ENCODE measurements around the gene SLC39A10. TPM values are rescaled to one million over a fixed set of nuclear protein-coding genes. Genes with fewer than 3 reads are reported as not detected.

The SLC39A10 gene
- total and polyA plus RNA-seq, 7 donors, result 0.60 to 15.4 (median 9.6) TPM

- no peaks in the 10 kb centered on the region for H3K27me3 ChIP-seq
- H3K36me3 ChIP-seq, result no peaks in the 10 kb centered on the region
- H3K4me3 ChIP-seq, result peak overlapping the region; percentile 12 to 99 (median 78)
- peaks cover 0 to 32% (median 22%) of the 10 kb centered on the region in 4 donors for H3K4me1 ChIP-seq
- peak overlapping the region; percentile 93 to 100 (median 100) for H3K27ac ChIP-seq
- TF ChIP-seq EP300 (IDR thresholded peaks at IDR 0.05), result no peak
- no peak for TF ChIP-seq POLR2A (IDR thresholded peaks at IDR 0.05)
- TF ChIP-seq POLR2AphosphoS5 (IDR thresholded peaks at IDR 0.05), result peak in 1 of 4 donors; percentile 18
- H3K9me3 ChIP-seq, result no peaks in the 10 kb centered on the region
- no peak for DNase-seq
- 29 to 40% methylated on average over 19 of the region's 19 CpGs for WGBS, 2 donors
- intact Hi-C loops (cut with DNase I), result loop anchor here (5.0 kb wide), 1 partner anchor 159 kb away; no protein-coding TSS in a partner anchor
Observed at GRCh38 chr2:195656161-195656858, 716 bp upstream of the SLC39A10 start.

DNA sequence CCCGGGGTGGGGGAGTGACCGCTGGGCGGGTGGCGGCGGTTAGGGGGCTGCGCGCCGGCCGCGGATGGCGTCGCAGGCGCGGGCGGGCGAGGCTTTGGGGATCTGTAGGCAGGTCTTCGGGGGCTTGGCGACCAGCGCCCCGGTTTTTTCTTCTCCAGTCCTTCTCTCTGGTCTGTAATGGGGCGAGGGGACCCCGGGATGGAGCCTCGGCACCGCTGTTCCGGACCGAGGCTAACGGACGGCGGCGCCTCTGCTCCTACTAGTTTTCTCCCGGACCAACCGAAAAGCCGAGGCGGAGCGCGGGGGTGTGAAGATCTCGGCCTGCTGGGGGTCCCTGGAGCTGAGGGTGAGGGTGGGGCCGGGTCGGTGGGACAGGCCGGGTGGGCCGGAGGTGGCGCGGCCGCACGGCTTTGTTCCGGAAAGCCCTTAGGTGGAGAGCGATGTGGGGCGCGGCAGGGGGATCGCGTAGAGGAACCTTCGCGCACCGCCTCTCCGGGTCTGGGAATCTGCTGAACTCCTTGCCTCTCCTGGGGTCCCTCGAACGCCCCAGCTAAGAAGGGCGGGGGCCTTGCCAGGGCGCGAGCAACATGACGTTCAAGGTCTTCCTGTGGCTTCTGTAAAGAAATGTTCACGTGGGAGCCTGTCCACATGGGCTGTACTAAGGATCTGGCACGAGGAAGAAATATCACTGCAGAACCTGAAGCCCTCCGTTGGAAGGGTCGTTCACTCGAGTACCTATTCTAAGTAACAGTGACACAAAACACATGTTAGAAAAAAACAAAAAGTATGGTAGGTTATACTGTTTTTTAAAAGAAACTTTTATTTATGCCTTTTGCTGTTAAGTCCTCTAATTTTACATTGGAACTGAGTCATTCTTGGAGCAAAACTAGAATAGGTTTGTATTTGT, 861 bp downstream of the SLC39A10 start:
- H3K27me3 ChIP-seq, result no peaks in the 10 kb centered on the region
- H3K36me3 ChIP-seq, result no peaks in the 10 kb centered on the region
- no peak for TF ChIP-seq CTCF (IDR thresholded peaks at IDR 0.05)
- peak; percentile 60 to 77 (median 72) for TF ChIP-seq POLR2AphosphoS5 (IDR thresholded peaks at IDR 0.05)
- TF ChIP-seq EP300 (IDR thresholded peaks at IDR 0.05), result no peak
- peak overlapping the region; percentile 61 to 99 (median 96) for H3K4me3 ChIP-seq
- intact Hi-C loops (cut with DNase I), result loop anchor here (2.0 to 5.0 kb wide), 2 partner anchors 161 to 409 kb away; no protein-coding TSS in a partner anchor
- peak overlapping the region; percentile 93 to 100 (median 100) for H3K27ac ChIP-seq
- peaks cover 0 to 33% (median 24%) of the 10 kb centered on the region in 4 donors for H3K4me1 ChIP-seq
- 0 to 1% methylated on average over 66 of the region's 66 CpGs for WGBS, 2 donors
- H3K9me3 ChIP-seq, result no peaks in the 10 kb centered on the region
- DNase-seq, result peak; percentile 88

DNA sequence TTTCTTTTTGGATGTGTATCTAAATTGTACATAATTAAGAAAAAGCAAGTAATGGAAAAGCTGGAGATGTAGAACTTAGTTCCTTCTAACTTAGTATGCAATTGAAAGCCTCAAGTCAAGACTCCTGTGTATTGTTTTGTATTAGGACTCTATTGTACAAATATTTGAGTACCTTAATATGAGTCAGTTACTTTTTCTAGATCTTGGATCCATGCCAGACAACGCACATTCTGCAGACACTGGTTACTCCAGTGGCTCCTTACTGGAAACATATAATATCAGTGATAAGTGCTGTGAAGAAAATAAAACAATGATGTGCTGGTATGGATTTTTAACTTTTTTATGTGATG, 1.5 kb downstream of the SLC39A10 start:
- H3K4me3 ChIP-seq, result peak overlapping the region; percentile 61 to 99 (median 96)
- TF ChIP-seq CTCF (IDR thresholded peaks at IDR 0.05) (no peak), POLR2AphosphoS5 (IDR thresholded peaks at IDR 0.05) (no peak), EP300 (IDR thresholded peaks at IDR 0.05) (no peak), POLR2A (IDR thresholded peaks at IDR 0.05) (no peak)
- intact Hi-C loops (cut with DNase I), result loop anchor here (2.0 to 5.0 kb wide), 2 partner anchors 161 to 408 kb away; no protein-coding TSS in a partner anchor
- H3K4me1 ChIP-seq, result peaks cover 0 to 37% (median 25%) of the 10 kb centered on the region in 4 donors
- no peaks in the 10 kb centered on the region for H3K9me3 ChIP-seq
- peak overlapping the region; percentile 93 to 100 (median 100) for H3K27ac ChIP-seq
- DNase-seq, result no peak
- 0% methylated on average over 1 of the region's 1 CpG for WGBS, 2 donors
- H3K27me3 ChIP-seq, result no peaks in the 10 kb centered on the region
- no peaks in the 10 kb centered on the region for H3K36me3 ChIP-seq

DNA sequence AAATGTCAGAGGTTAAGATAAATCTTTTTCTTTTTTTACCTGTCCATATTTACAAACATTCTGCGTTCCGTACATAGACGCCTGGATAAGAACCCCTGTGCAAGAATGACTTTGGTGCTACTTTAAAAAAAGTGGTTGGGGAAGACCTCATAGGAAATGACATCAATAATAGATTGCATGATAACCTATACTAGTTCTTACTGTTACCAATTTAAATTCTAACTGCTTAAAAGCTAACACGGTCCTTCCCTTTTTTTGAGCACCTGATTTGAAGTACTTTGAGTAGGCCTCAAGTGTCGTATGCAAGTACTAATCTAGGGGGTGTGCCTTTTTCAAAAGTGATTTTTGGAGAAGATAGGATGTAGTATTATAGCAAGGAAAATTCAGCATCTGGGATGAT, 2.1 kb downstream of the SLC39A10 start:
- peak overlapping the region in 2 of 4 donors; percentile 95 to 99 for H3K4me3 ChIP-seq
- no peak for DNase-seq
- 5 to 24% methylated on average over 5 of the region's 5 CpGs for WGBS, 2 donors
- H3K36me3 ChIP-seq, result no peaks in the 10 kb centered on the region
- intact Hi-C loops (cut with DNase I), result loop anchor here (2.0 to 5.0 kb wide), 2 partner anchors 162 to 408 kb away; no protein-coding TSS in a partner anchor
- TF ChIP-seq EP300 (IDR thresholded peaks at IDR 0.05) (no peak), CTCF (IDR thresholded peaks at IDR 0.05) (no peak), POLR2AphosphoS5 (IDR thresholded peaks at IDR 0.05) (no peak), POLR2A (IDR thresholded peaks at IDR 0.05) (no peak)
- peaks cover 0 to 37% (median 25%) of the 10 kb centered on the region in 4 donors for H3K4me1 ChIP-seq
- H3K27me3 ChIP-seq, result no peaks in the 10 kb centered on the region
- no peaks in the 10 kb centered on the region for H3K9me3 ChIP-seq
- H3K27ac ChIP-seq, result peak overlapping the region in 3 of 4 donors; percentile 100

Measured in sigmoid colon (tissue), 7 donors.